Activated naive CD4-positive, alpha-beta T cell (primary cell): ENCODE measurements around the gene PROKR1.

Experiments
- DNase-seq, 4 experiments: peaks; one replicate each; lab custom pipeline; 2025; lab: John Stamatoyannopoulos, UW

The PROKR1 gene

DNA sequence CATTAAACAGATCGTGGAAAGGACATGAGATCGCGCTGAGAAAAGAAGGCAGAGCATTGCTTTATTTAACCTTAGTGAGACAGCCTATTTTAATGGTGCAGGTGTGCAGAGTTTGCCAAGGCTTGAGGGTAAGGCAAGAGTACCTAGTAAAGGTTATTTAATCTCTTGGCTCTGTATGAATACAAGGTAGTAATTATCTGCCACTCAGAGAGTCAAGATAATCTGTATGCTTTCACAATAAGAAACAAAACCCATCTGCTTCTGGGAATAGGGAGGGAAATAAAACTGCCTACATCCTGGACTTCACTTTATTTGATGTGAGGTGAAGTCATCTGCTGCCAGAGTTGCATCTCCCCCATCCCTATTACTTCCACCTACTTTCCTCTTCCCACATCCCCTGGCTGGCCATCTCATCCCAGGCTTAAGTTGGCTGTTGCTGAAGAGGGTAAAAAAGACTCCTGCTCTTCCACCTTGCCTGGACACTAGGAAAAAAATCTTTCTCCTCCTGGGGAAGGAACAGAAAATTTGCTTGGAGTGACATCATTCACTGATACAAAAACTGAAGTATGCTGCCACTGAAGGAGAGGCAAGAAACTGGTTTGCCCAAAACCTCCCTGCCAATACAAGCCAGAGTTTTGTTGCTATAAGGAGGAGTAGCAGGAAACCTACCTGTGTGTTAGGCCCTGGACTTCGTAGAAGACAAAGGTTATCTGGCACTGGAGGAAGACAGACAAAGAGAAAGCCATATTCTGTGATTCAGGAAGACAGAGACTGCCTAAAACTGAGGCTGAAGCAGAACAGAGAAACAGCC, 55.4 kb downstream of the PROKR1 start:
- DNase-seq: no peak

DNA sequence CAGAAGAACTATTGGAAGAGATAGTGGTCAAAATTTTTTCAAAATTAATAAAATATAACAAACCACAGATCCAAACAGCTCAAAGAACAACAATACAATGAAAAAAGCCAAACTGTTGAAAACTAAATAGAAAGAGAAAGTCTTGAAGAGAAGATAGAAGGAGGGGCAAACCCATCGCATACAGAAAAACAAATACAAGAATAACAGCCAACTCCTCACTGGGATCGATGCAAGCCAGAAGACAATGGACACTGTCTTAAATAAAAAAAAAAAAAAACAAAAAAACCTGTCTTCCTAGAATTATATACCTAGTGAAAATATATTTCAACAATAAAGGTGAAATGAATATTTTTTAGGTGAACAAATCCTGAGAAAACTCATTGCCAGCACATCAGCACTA, 57.2 kb downstream of the PROKR1 start:
- DNase-seq: no peak

DNA sequence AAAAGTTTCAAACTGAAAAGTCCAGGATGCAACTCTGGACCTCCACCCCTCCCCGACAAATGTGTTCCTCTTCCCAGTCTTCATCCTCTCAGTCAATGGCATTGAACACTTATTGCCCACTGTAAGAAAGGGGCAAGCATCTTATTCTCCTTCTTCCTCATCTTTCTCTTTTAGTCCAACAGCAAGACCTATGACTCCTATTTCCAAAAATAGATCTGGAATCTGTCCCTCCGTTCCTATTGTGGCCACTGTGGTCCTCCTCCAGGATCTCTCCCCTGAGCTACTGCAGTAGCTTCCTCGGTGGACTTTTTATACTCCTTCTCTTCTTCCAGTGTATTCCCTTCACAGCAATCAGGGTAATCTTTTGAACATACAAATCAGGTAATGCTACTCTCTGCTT, 63.3 kb downstream of the PROKR1 start:
- no peak for DNase-seq
